H9 (cell line): ENCODE measurements around the gene TMEM132D. TPM values are rescaled to one million over a fixed set of nuclear protein-coding genes. Genes with fewer than 3 reads are reported as not detected.

Experiments used
- DNase-seq: peaks from one replicate; pipeline ENCODE4 v3.0.0-alpha.2; 2017
- H2AFZ ChIP-seq: one replicate; pipeline ENCODE4 v1.6.1; 2013; ENCODE audit warnings: mild to moderate bottlenecking, low read length, control low read depth, moderate library complexity
- H2AK5ac ChIP-seq: 2 replicates; pipeline ENCODE4 v1.6.1; 2013; ENCODE audit warnings: low read length, control low read depth, mixed read lengths; ENCODE audit not compliant: insufficient read length
- H2BK120ac ChIP-seq: one replicate; pipeline ENCODE4 v1.6.1; 2013; ENCODE audit warnings: low read depth, mild to moderate bottlenecking, low read length, control low read depth, inconsistent platforms; ENCODE audit not compliant: poor library complexity, severe bottlenecking
- H2BK12ac ChIP-seq: 2 replicates; pipeline ENCODE4 v1.6.1; 2013; ENCODE audit warnings: low read length, control low read depth, mixed read lengths, low read depth; ENCODE audit not compliant: insufficient read length
- H2BK15ac ChIP-seq: 2 replicates; pipeline ENCODE4 v1.6.1; 2013; ENCODE audit warnings: low read depth, low read length, control low read depth
- H2BK20ac ChIP-seq: one replicate; pipeline ENCODE4 v1.6.1; 2013; ENCODE audit warnings: low read depth, mild to moderate bottlenecking, low read length, control low read depth, inconsistent platforms; ENCODE audit not compliant: poor library complexity, severe bottlenecking
- H2BK5ac ChIP-seq: 2 replicates; pipeline ENCODE4 v1.6.1; 2013; ENCODE audit warnings: low read length, control low read depth, mixed read lengths; ENCODE audit not compliant: insufficient read length
- H3K14ac ChIP-seq: 2 replicates; pipeline ENCODE4 v1.6.1; 2013; ENCODE audit warnings: low read length, control low read depth; ENCODE audit not compliant: insufficient read depth
- H3K18ac ChIP-seq: 2 replicates; pipeline ENCODE4 v1.6.1; 2013; ENCODE audit warnings: low read depth, mild to moderate bottlenecking, mixed read lengths, low read length, control low read depth; ENCODE audit not compliant: insufficient read length
- H3K23ac ChIP-seq: 2 replicates; pipeline ENCODE4 v1.6.1; 2013; ENCODE audit warnings: low read length, control low read depth, mixed read lengths, low read depth; ENCODE audit not compliant: insufficient read length
- H3K23me2 ChIP-seq: 2 replicates; pipeline ENCODE4 v1.6.1; 2013; ENCODE audit warnings: low read depth, mild to moderate bottlenecking, mixed read lengths, low read length, control low read depth; ENCODE audit not compliant: insufficient read length, poor library complexity, severe bottlenecking
- H3K27ac ChIP-seq: 2 replicates; pipeline ENCODE4 v1.5.1; 2013; ENCODE audit warnings: low read length, control low read depth, mixed read lengths, low read depth; ENCODE audit not compliant: insufficient read length
- H3K27me3 ChIP-seq: 2 replicates; pipeline ENCODE4 v1.6.1; 2013; ENCODE audit warnings: low read length, control low read depth, inconsistent platforms; ENCODE audit not compliant: insufficient read depth
- H3K4ac ChIP-seq: 2 replicates; pipeline ENCODE4 v1.6.1; 2013; ENCODE audit warnings: low read depth, mild to moderate bottlenecking, control low read depth, inconsistent platforms, low read length, moderate library complexity
- H3K4me1 ChIP-seq: 2 replicates; pipeline ENCODE4 v1.6.1; 2013; ENCODE audit warnings: low read length, control low read depth, inconsistent platforms; ENCODE audit not compliant: insufficient read depth
- H3K4me2 ChIP-seq: 2 replicates; pipeline ENCODE4 v1.6.1; 2013; ENCODE audit warnings: low read length, control low read depth, mixed read lengths; ENCODE audit not compliant: insufficient read length, insufficient read depth
- H3K56ac ChIP-seq: 2 replicates; pipeline ENCODE4 v1.6.1; 2013; ENCODE audit warnings: low read depth, mild to moderate bottlenecking, mixed read lengths, low read length, control low read depth; ENCODE audit not compliant: insufficient read length
- H3K79me1 ChIP-seq: 2 replicates; pipeline ENCODE4 v1.6.1; 2013; ENCODE audit warnings: low read depth, mild to moderate bottlenecking, moderate library complexity, low read length, control low read depth, inconsistent platforms; ENCODE audit not compliant: insufficient read depth, poor library complexity, severe bottlenecking
- H3K79me2 ChIP-seq: 2 replicates; pipeline ENCODE4 v1.6.1; 2013; ENCODE audit warnings: low read length, control low read depth, inconsistent platforms; ENCODE audit not compliant: insufficient read depth
- H3K9ac ChIP-seq: 2 replicates; pipeline ENCODE4 v1.6.1; 2013; ENCODE audit warnings: low read length, control low read depth, mixed read lengths; ENCODE audit not compliant: insufficient read length; ENCODE audit errors: extremely low read depth
- H3K9me3 ChIP-seq: one replicate; pipeline ENCODE4 v1.6.1; 2013; ENCODE audit warnings: low read depth, low read length, inconsistent platforms; ENCODE audit not compliant: control insufficient read depth
- H3T11ph ChIP-seq: one replicate; pipeline ENCODE4 v1.6.1; 2013; ENCODE audit warnings: mild to moderate bottlenecking, low read length, control low read depth, inconsistent platforms
- H4K20me1 ChIP-seq: one replicate; pipeline ENCODE4 v1.6.1; 2013; ENCODE audit not compliant: control insufficient read depth, insufficient read length, insufficient read depth
- H4K5ac ChIP-seq: 2 replicates; pipeline ENCODE4 v1.6.1; 2013; ENCODE audit warnings: low read depth, mild to moderate bottlenecking, mixed read lengths, low read length, control low read depth; ENCODE audit not compliant: insufficient read length
- H4K8ac ChIP-seq: replicated peaks from 2 replicates; pipeline ENCODE4 v1.6.1; 2013; ENCODE audit warnings: low read length, control low read depth, mixed read lengths, low read depth; ENCODE audit not compliant: insufficient read length
- H4K91ac ChIP-seq: 2 replicates; pipeline ENCODE4 v1.6.1; 2013; ENCODE audit warnings: low read depth, mild to moderate bottlenecking, moderate library complexity, mixed read lengths, low read length, control low read depth; ENCODE audit not compliant: insufficient read length
- H3K27ac Mint-ChIP-seq, 3 experiments: 2 replicates in 2 of 3; 3 replicates in 1 of 3; pipeline ENCODE4 v1.8.0; 2020 to 2021; ENCODE audit warnings: mixed read lengths in 3 of 3, mild to moderate bottlenecking in 1 of 3, moderate library complexity in 1 of 3
- H3K27me3 Mint-ChIP-seq: 2 replicates; pipeline ENCODE4 v1.8.0; 2021; ENCODE audit warnings: low read depth, mild to moderate bottlenecking, moderate library complexity, mixed read lengths
- H3K36me3 Mint-ChIP-seq, 3 experiments: 2 replicates in 2 of 3; 3 replicates in 1 of 3; pipeline ENCODE4 v1.8.0; 2020 to 2021; ENCODE audit warnings: low read depth in 3 of 3, mixed read lengths in 3 of 3; ENCODE audit not compliant: insufficient read depth in 1 of 3
- H3K4me1 Mint-ChIP-seq, 2 experiments: 2 replicates each; pipeline ENCODE4 v1.8.0; 2020; ENCODE audit warnings: mixed read lengths in 2 of 2
- H3K4me3 Mint-ChIP-seq, 2 experiments: 2 replicates in 1 of 2; 3 replicates in 1 of 2; pipeline ENCODE4 v1.8.0; 2020 to 2021; ENCODE audit warnings: mild to moderate bottlenecking in 2 of 2, mixed read lengths in 2 of 2, moderate library complexity in 1 of 2
- H3K9me3 Mint-ChIP-seq, 2 experiments: 2 replicates in 1 of 2; 3 replicates in 1 of 2; pipeline ENCODE4 v1.8.0; 2020; ENCODE audit warnings: mild to moderate bottlenecking in 2 of 2, mixed read lengths in 2 of 2, moderate library complexity in 1 of 2
- WGBS: extraction: QIAGEN DNeasy Blood & Tissue Kit; methylation state at CpG from one replicate; pipeline ENCODE4 v1.1.7; 2013; ENCODE audit warnings: missing lambda C conversion rate, low lambda C conversion rate, mixed read lengths; ENCODE audit not compliant: insufficient read length; ENCODE audit errors: extremely low coverage; 5-methylcytosine and 5-hydroxymethylcytosine counted together
- total RNA-seq: library from RNA; stranded (reverse); gene quantifications from 2 replicates; pipeline ENCODE4 v1.2.1, GENCODE V29; 2021
- TF ChIP-seq, protein P1 (sequence below): fragments of 200-600 bp; sonication (generic); conservative IDR thresholded peaks from 3 replicates; pipeline ENCODE4 v1.8.0; 2021; ENCODE audit warnings: antibody characterized with exemption, mild to moderate bottlenecking

TMEM132D gene
- total RNA-seq, 1 experiment from 2014 or later: 6.1 TPM

DNA sequence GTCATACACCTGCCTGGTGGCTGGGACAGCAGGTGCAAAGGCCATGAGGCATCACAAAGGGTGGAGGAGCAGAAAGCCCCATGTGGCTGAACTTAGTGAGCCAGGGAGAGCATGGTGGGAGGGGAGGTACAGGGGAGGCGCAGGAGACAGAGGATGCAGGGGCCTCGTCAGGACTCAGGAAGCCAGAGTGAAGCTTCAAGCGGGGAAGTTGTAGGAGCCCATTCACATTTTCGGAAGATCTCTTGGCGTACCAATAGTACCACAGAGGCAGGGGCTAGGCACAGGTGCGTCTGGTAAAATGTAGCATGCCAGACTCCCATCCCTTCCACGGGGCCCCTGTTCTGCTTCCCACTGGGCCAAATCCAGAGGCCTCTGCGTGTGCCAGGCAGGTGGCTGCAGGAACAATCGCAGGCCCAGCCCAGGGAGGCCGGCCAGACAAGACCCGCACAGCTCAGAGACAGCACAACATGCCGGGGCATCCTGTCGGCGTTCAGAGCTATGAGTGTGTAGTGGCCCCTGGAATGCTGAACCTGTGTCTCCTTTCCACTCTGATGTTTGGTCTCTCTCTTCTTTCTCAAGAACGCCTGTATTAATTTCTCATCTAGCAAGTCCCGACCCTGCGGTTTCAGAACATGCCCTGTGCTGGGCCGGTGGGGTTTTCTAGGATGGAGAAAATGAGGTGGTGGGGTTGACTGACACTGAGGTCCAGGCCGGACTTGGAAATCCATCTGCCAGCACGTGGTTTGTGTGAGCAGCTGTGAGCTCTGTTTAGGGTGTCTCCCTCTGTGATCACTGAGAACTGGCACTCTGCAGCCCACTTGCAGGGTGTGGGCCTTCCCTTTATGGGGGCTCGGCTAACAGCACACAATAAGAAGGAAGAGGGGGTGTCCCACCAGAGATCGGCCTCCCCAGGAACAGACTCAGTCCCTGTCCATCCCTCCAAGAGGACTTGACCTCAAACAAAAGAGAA, 5.5 kb upstream of the TMEM132D start:
- Histone ChIP-seq H3K23me2 (peaks cover 3% of the 10 kb centered on the region), H3K4ac (no peak overlapping the region), H3K27ac (no peak overlapping the region), H3K18ac (no peak overlapping the region), H3K23ac (no peak overlapping the region), H2BK5ac (no peak overlapping the region), H4K5ac (no peak overlapping the region), H2BK20ac (no peak overlapping the region), H3K79me2 (no peaks in the 10 kb centered on the region), H3K9me3 (no peaks in the 10 kb centered on the region), H4K8ac (no peak overlapping the region), H3K14ac (no peak overlapping the region), H3K56ac (no peak overlapping the region), H3T11ph (no peak overlapping the region), H3K4me2 (no peak overlapping the region), H2AK5ac (no peak overlapping the region), H4K20me1 (no peaks in the 10 kb centered on the region), H2BK120ac (no peak overlapping the region), H3K27me3 (peaks cover 10% of the 10 kb centered on the region), H3K4me1 (no peaks in the 10 kb centered on the region; the same call in 1 of the 2 replicates), H2BK15ac (no peak overlapping the region; the same call in 1 of the 2 replicates), H4K91ac (no peak overlapping the region), H3K9ac (no peak overlapping the region), H2AFZ (no peak overlapping the region), H3K79me1 (no peaks in the 10 kb centered on the region), H2BK12ac (no peak overlapping the region)
- H3K4me1 Mint-ChIP-seq: peaks cover 16 to 20% of the 10 kb centered on the region in 2 experiments
- H3K9me3 Mint-ChIP-seq: peaks cover 0 to 3% of the 10 kb centered on the region in 2 experiments; a peak in 2 of 5 replicates
- peaks cover 0 to 5% (median 4%) of the 10 kb centered on the region in 3 experiments; a peak in 3 of 7 replicates for H3K36me3 Mint-ChIP-seq
- DNase-seq: peak; percentile 24
- peaks cover 68% of the 10 kb centered on the region for H3K27me3 Mint-ChIP-seq
- no peak overlapping the region for H3K27ac Mint-ChIP-seq
- TF ChIP-seq, protein P1, sequence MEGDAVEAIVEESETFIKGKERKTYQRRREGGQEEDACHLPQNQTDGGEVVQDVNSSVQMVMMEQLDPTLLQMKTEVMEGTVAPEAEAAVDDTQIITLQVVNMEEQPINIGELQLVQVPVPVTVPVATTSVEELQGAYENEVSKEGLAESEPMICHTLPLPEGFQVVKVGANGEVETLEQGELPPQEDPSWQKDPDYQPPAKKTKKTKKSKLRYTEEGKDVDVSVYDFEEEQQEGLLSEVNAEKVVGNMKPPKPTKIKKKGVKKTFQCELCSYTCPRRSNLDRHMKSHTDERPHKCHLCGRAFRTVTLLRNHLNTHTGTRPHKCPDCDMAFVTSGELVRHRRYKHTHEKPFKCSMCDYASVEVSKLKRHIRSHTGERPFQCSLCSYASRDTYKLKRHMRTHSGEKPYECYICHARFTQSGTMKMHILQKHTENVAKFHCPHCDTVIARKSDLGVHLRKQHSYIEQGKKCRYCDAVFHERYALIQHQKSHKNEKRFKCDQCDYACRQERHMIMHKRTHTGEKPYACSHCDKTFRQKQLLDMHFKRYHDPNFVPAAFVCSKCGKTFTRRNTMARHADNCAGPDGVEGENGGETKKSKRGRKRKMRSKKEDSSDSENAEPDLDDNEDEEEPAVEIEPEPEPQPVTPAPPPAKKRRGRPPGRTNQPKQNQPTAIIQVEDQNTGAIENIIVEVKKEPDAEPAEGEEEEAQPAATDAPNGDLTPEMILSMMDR: no peak
- no CpG with 5 or more reads among the region's 22 CpGs for WGBS
- H3K4me3 Mint-ChIP-seq: no peak overlapping the region
